ENCODE data around the gene ZFP92. TPM values are rescaled to one million over a fixed set of nuclear protein-coding genes. Genes with fewer than 3 reads are reported as not detected.
"Not testable (repeated sequence)": the region's sequence is repeated elsewhere in the genome, so short reads cannot be mapped to it uniquely, and the experiment has no call there.

Gene ZFP92
- total RNA-seq, 3 donors from 2014 or later = 0.29 to 1.6 (median 1.3) TPM

- Histone ChIP-seq H3K9me3 (no peaks in the 10 kb centered on the region), H3K36me3 (no peaks in the 10 kb centered on the region), H3K27me3 (peaks cover 0 to 19% of the 10 kb centered on the region in 2 donors), H3K4me3 (no peak overlapping the region), H3K4me1 (no peaks in the 10 kb centered on the region), H3K27ac (no peak overlapping the region)
- intact Hi-C loops (cut with DNase I; ENCODE audit: low total_unique reads) = no loop called here
- DNase-seq (ENCODE audit: low spot score in 2 of 2) = no peak
- no peak for TF ChIP-seq POLR2AphosphoS5 (IDR thresholded peaks at IDR 0.05)
- no peak for TF ChIP-seq CTCF (IDR thresholded peaks at IDR 0.05)
- no peak for TF ChIP-seq POLR2A (IDR thresholded peaks at IDR 0.05)
These were observed 23.9 kb upstream of the ZFP92 start for GRCh38 chrX:153387345-153387744.

- no peak overlapping the region for H3K4me3 ChIP-seq
- intact Hi-C loops (cut with DNase I; ENCODE audit: low total_unique reads) = no loop called here
- H3K4me1 ChIP-seq = no peaks in the 10 kb centered on the region
- no peaks in the 10 kb centered on the region for H3K9me3 ChIP-seq
- TF ChIP-seq CTCF (IDR thresholded peaks at IDR 0.05) = no peak
- TF ChIP-seq POLR2A (IDR thresholded peaks at IDR 0.05) = no peak
- TF ChIP-seq POLR2AphosphoS5 (IDR thresholded peaks at IDR 0.05) = no peak
- peaks cover 0 to 25% of the 10 kb centered on the region in 2 donors for H3K27me3 ChIP-seq
- H3K36me3 ChIP-seq = no peaks in the 10 kb centered on the region
- H3K27ac ChIP-seq = no peak overlapping the region
- no peak for DNase-seq (ENCODE audit: low spot score in 2 of 2)
These were observed 23.1 kb upstream of the ZFP92 start for GRCh38 chrX:153387987-153388721.

- no peaks in the 10 kb centered on the region for H3K9me3 ChIP-seq
- intact Hi-C loops (cut with DNase I; ENCODE audit: low total_unique reads) = no loop called here
- H3K4me1 ChIP-seq = no peaks in the 10 kb centered on the region
- no peak overlapping the region for H3K27ac ChIP-seq
- H3K36me3 ChIP-seq = no peaks in the 10 kb centered on the region
- no peak for DNase-seq (ENCODE audit: low spot score in 2 of 2)
- TF ChIP-seq POLR2A (IDR thresholded peaks at IDR 0.05) (no peak), POLR2AphosphoS5 (IDR thresholded peaks at IDR 0.05) (no peak), CTCF (IDR thresholded peaks at IDR 0.05) (no peak)
- H3K4me3 ChIP-seq = no peak overlapping the region
- peaks cover 0 to 28% of the 10 kb centered on the region in 2 donors for H3K27me3 ChIP-seq
These were observed 22.4 kb upstream of the ZFP92 start for GRCh38 chrX:153388722-153389459.

GRCh38 chrX:153389460-153389768, 21.9 kb upstream of the ZFP92 start:
- H3K4me1 ChIP-seq; H3K27ac ChIP-seq; DNase-seq (ENCODE audit: low spot score in 2 of 2); intact Hi-C loops (cut with DNase I; ENCODE audit: low total_unique reads); H3K9me3 ChIP-seq; H3K36me3 ChIP-seq; H3K4me3 ChIP-seq: not testable (repeated sequence)
- H3K27me3 ChIP-seq = peaks cover 0 to 33% of the 10 kb centered on the region in 2 donors

- no peak overlapping the region for H3K4me3 ChIP-seq
- no peak for DNase-seq (ENCODE audit: low spot score in 2 of 2)
- intact Hi-C loops (cut with DNase I; ENCODE audit: low total_unique reads) = no loop called here
These were observed 18.5 kb upstream of the ZFP92 start for GRCh38 chrX:153392642-153393321.

More at GRCh38 chrX:153392642-153393321, 18.5 kb upstream of the ZFP92 start:
- H3K4me1 ChIP-seq = no peaks in the 10 kb centered on the region
- H3K36me3 ChIP-seq = no peaks in the 10 kb centered on the region
- H3K27me3 ChIP-seq = peaks cover 0 to 57% of the 10 kb centered on the region in 2 donors
- H3K27ac ChIP-seq = no peak overlapping the region
- TF ChIP-seq POLR2A (IDR thresholded peaks at IDR 0.05) = no peak
- no peak for TF ChIP-seq CTCF (IDR thresholded peaks at IDR 0.05)
- TF ChIP-seq POLR2AphosphoS5 (IDR thresholded peaks at IDR 0.05) = no peak
- H3K9me3 ChIP-seq = no peaks in the 10 kb centered on the region
